ENCODE results near the gene RNF121. TPM values are rescaled to one million over a fixed set of nuclear protein-coding genes. Genes with fewer than 3 reads are reported as not detected.

Gene RNF121
- total RNA-seq, 1 experiment from 2014 or later: 56.9 TPM

- TF ChIP-seq CTCF (conservative IDR thresholded peaks at IDR 0.05): no peak
- no peak for DNase-seq
- H3K4me1 Mint-ChIP-seq: peaks cover 5 to 6% of the 10 kb centered on the region in 2 experiments; a peak in 2 of 4 replicates
- H4K8ac ChIP-seq (replicated peaks; ENCODE audit: insufficient read length, low read depth, low read length): no peak overlapping the region
- no peaks in the 10 kb centered on the region; the same call in 1 of the 2 replicates for H3K79me2 ChIP-seq (ENCODE audit: insufficient read depth, low read length)
- H2AFZ ChIP-seq (ENCODE audit: low read length): no peak overlapping the region
- no peak overlapping the region for H2BK20ac ChIP-seq (ENCODE audit: low read depth, low read length, poor library complexity, severe bottlenecking)
- no peak overlapping the region for H3K9ac ChIP-seq (ENCODE audit: extremely low read depth, insufficient read length, low read length)
- H2BK5ac ChIP-seq (ENCODE audit: insufficient read length, low read length): no peak overlapping the region
- H4K20me1 ChIP-seq (ENCODE audit: control insufficient read depth, insufficient read depth, insufficient read length): no peaks in the 10 kb centered on the region
- H3K23ac ChIP-seq (ENCODE audit: insufficient read length, low read depth, low read length): no peak overlapping the region
- peak overlapping the region; percentile 13 to 90 (median 66); a peak in 6 of 7 replicates for H3K27ac Mint-ChIP-seq
- no peak overlapping the region for H3K14ac ChIP-seq (ENCODE audit: insufficient read depth, low read length)
- no peak overlapping the region for H3K27ac ChIP-seq (ENCODE audit: insufficient read length, low read depth, low read length)
- no peak overlapping the region for H2BK12ac ChIP-seq (ENCODE audit: insufficient read length, low read depth, low read length)
- no peak overlapping the region for H3K18ac ChIP-seq (ENCODE audit: insufficient read length, low read depth, low read length)
- H3K9me3 Mint-ChIP-seq: no peaks in the 10 kb centered on the region
- no peak overlapping the region for H3K56ac ChIP-seq (ENCODE audit: insufficient read length, low read depth, low read length)
- H3K27me3 Mint-ChIP-seq (ENCODE audit: low read depth): no peaks in the 10 kb centered on the region; the same call in 1 of the 2 replicates
- no peaks in the 10 kb centered on the region for H3K36me3 Mint-ChIP-seq (ENCODE audit: insufficient read depth in 1 of 3, low read depth in 3 of 3)
- no peak overlapping the region for H2BK120ac ChIP-seq (ENCODE audit: low read depth, low read length, poor library complexity, severe bottlenecking)
- no peaks in the 10 kb centered on the region for H3K27me3 ChIP-seq (ENCODE audit: insufficient read depth, low read length)
- H3K23me2 ChIP-seq (ENCODE audit: insufficient read length, low read depth, low read length, poor library complexity, severe bottlenecking): no peaks in the 10 kb centered on the region
- H2AK5ac ChIP-seq (ENCODE audit: insufficient read length, low read length): no peak overlapping the region
- WGBS (ENCODE audit: extremely low coverage, insufficient read length, low lambda C conversion rate): no CpG with 5 or more reads among the region's 3 CpGs
- no peak overlapping the region; a peak in 1 of 5 replicates for H3K4me3 Mint-ChIP-seq
- H3K4me2 ChIP-seq (ENCODE audit: insufficient read depth, insufficient read length, low read length): no peak overlapping the region
- no peaks in the 10 kb centered on the region for H3K4me1 ChIP-seq (ENCODE audit: insufficient read depth, low read length)
- H4K91ac ChIP-seq (ENCODE audit: insufficient read length, low read depth, low read length): no peak overlapping the region
- H3T11ph ChIP-seq (ENCODE audit: low read length): no peak overlapping the region
- no peak overlapping the region for H3K4ac ChIP-seq (ENCODE audit: low read depth, low read length)
- no peak overlapping the region for H4K5ac ChIP-seq (ENCODE audit: insufficient read length, low read depth, low read length)
- H3K9me3 ChIP-seq (ENCODE audit: control insufficient read depth, low read depth, low read length): no peaks in the 10 kb centered on the region
- no peak overlapping the region for H2BK15ac ChIP-seq (ENCODE audit: low read depth, low read length)
- H3K79me1 ChIP-seq (ENCODE audit: insufficient read depth, low read depth, low read length, poor library complexity, severe bottlenecking): peaks cover 12% of the 10 kb centered on the region
Measured at GRCh38 chr11:71947498-71947897, 18.7 kb downstream of the RNF121 start.

Measured in H9 (cell line).